Activated T-helper 17 cell treated with anti-CD3 and anti-CD28 coated beads, Interleukin-2, amount 50 U/mL, for 72 hours (primary cell): ENCODE measurements around the gene ERC2. TPM values are rescaled to one million over a fixed set of nuclear protein-coding genes. Genes with fewer than 3 reads are reported as not detected.

Source experiments
- ATAC-seq: fragments of 150-1000 bp; cut with Tn5 transposase; replicated peaks from 2 replicates; pipeline ENCODE4 v1.10.0; 2021; ENCODE audit warnings: mild to moderate bottlenecking, moderate library complexity
- H3K27ac Mint-ChIP-seq: one replicate; pipeline ENCODE4 v1.8.0; 2022; ENCODE audit warnings: mixed read lengths
- H3K27me3 Mint-ChIP-seq: one replicate; pipeline ENCODE4 v1.8.0; 2022; ENCODE audit warnings: mixed read lengths
- H3K36me3 Mint-ChIP-seq: one replicate; pipeline ENCODE4 v1.8.0; 2022; ENCODE audit warnings: low read depth, mild to moderate bottlenecking, mixed read lengths
- H3K4me1 Mint-ChIP-seq: one replicate; pipeline ENCODE4 v1.8.0; 2022; ENCODE audit warnings: mixed read lengths
- H3K4me3 Mint-ChIP-seq: one replicate; pipeline ENCODE4 v1.8.0; 2022; ENCODE audit warnings: mild to moderate bottlenecking, mixed read lengths
- H3K9me3 Mint-ChIP-seq: one replicate; pipeline ENCODE4 v1.8.0; 2022; ENCODE audit warnings: mixed read lengths
- total RNA-seq, 2 donors: library from RNA; stranded (reverse); gene quantifications; one replicate each; pipeline ENCODE4 v1.2.3, GENCODE V29; 2022

ERC2 gene
- total RNA-seq, 2 donors from 2014 or later, result not detected

DNA sequence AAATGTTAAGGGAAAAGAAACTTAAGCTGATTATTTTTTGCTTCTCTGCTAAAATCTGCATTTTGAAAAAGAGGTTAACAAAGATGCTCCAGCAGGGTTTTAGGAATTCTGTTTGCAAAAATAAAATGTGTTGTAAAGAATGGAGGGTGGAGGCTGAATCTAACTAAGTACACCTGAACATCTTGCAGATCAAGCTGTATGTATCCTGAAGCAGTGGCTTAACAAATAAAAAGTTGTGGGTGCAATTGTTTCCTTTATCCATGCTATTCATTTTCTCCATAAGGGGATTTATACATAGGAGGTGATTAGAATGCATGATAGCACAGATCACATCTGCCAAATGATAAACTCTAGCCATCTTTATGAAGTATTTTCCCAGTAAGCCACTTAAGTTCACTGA lies 466.3 kb downstream of the ERC2 start:
- no peaks in the 10 kb centered on the region for H3K4me1 Mint-ChIP-seq
- H3K4me3 Mint-ChIP-seq, result no peak overlapping the region
- no peaks in the 10 kb centered on the region for H3K36me3 Mint-ChIP-seq
- no peaks in the 10 kb centered on the region for H3K27me3 Mint-ChIP-seq
- H3K27ac Mint-ChIP-seq, result no peak overlapping the region
- H3K9me3 Mint-ChIP-seq, result no peaks in the 10 kb centered on the region
- no peak for ATAC-seq

DNA sequence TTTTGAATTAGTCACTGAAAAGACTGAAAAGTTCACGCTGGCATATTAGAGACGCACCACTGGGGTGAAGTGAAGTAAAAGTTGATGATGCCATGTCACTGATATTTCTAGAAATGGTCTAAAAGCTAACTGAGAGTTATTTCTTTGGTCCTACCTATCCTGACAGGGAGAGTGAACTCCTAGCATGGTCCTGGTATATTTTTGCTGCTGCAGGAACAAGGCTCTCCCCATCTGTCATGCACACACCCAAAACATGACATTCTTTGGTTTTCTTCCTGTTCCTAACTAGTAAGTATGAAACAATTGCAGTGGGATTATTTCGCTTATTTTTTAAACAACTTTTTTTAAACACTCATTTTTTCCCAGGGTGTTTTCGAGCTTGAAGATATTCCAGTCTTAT lies 466.7 kb downstream of the ERC2 start:
- Mint-ChIP-seq H3K27me3 (no peaks in the 10 kb centered on the region), H3K4me3 (no peak overlapping the region), H3K4me1 (no peaks in the 10 kb centered on the region), H3K27ac (no peak overlapping the region), H3K36me3 (no peaks in the 10 kb centered on the region), H3K9me3 (no peaks in the 10 kb centered on the region)
- ATAC-seq, result no peak

- H3K36me3 Mint-ChIP-seq, result no peaks in the 10 kb centered on the region
- no peak overlapping the region for H3K27ac Mint-ChIP-seq
- H3K4me1 Mint-ChIP-seq, result no peaks in the 10 kb centered on the region
- no peak for ATAC-seq
- H3K9me3 Mint-ChIP-seq, result no peaks in the 10 kb centered on the region
- no peak overlapping the region for H3K4me3 Mint-ChIP-seq
- H3K27me3 Mint-ChIP-seq, result no peaks in the 10 kb centered on the region
These were observed 478.9 kb downstream of the ERC2 start for GRCh38 chr3:55989366-55989765.

- no peaks in the 10 kb centered on the region for H3K9me3 Mint-ChIP-seq
- H3K27me3 Mint-ChIP-seq, result no peaks in the 10 kb centered on the region
- H3K4me1 Mint-ChIP-seq, result no peaks in the 10 kb centered on the region
- no peak for ATAC-seq
- H3K27ac Mint-ChIP-seq, result no peak overlapping the region
- H3K4me3 Mint-ChIP-seq, result no peak overlapping the region
- H3K36me3 Mint-ChIP-seq, result no peaks in the 10 kb centered on the region
These were observed 479.4 kb downstream of the ERC2 start for GRCh38 chr3:55988905-55989304.

DNA sequence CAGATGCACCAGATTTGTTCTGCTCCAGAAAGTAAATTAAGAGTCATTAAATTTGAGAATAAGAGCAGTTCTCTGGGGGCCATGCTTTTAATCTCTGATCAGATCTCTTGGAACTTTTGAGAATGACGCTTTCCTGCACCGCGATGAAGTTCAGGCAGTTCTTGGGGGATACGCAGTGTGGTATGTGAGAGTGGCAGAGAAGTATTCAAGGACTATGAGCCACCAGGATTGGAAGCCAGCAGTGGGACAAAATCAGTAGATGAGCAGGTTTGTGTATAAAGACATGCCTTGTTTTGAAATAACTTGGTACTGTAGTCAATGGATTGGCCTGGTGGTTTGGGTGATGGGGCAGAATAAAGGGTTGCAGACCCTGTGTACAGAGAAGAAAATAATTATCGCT lies 483.6 kb downstream of the ERC2 start:
- ATAC-seq, result no peak
- Mint-ChIP-seq H3K36me3 (no peaks in the 10 kb centered on the region), H3K9me3 (peaks cover 3% of the 10 kb centered on the region), H3K4me3 (no peak overlapping the region), H3K27ac (no peak overlapping the region), H3K27me3 (no peaks in the 10 kb centered on the region), H3K4me1 (no peaks in the 10 kb centered on the region)

GRCh38 chr3:55978953-55979352 lies 489.3 kb downstream of the ERC2 start:
- H3K27ac Mint-ChIP-seq, result no peak overlapping the region
- H3K4me3 Mint-ChIP-seq, result no peak overlapping the region
- no peaks in the 10 kb centered on the region for H3K4me1 Mint-ChIP-seq
- H3K9me3 Mint-ChIP-seq, result peaks cover 8% of the 10 kb centered on the region
- no peaks in the 10 kb centered on the region for H3K36me3 Mint-ChIP-seq
- H3K27me3 Mint-ChIP-seq, result no peaks in the 10 kb centered on the region
- no peak for ATAC-seq

- ATAC-seq, result no peak
- H3K27me3 Mint-ChIP-seq, result no peaks in the 10 kb centered on the region
- H3K36me3 Mint-ChIP-seq, result no peaks in the 10 kb centered on the region
- H3K4me3 Mint-ChIP-seq, result no peak overlapping the region
- H3K4me1 Mint-ChIP-seq, result no peaks in the 10 kb centered on the region
- peaks cover 9% of the 10 kb centered on the region for H3K9me3 Mint-ChIP-seq
- H3K27ac Mint-ChIP-seq, result no peak overlapping the region
These were observed 493.7 kb downstream of the ERC2 start for GRCh38 chr3:55974421-55975165.

GRCh38 chr3:55969634-55970033 lies 498.6 kb downstream of the ERC2 start:
- Mint-ChIP-seq H3K36me3 (no peaks in the 10 kb centered on the region), H3K27me3 (no peaks in the 10 kb centered on the region), H3K4me1 (no peaks in the 10 kb centered on the region), H3K4me3 (no peak overlapping the region), H3K27ac (no peak overlapping the region), H3K9me3 (peaks cover 8% of the 10 kb centered on the region)
- ATAC-seq, result no peak

GRCh38 chr3:55968331-55968730 lies 499.9 kb downstream of the ERC2 start:
- Mint-ChIP-seq H3K27ac (no peak overlapping the region), H3K4me3 (no peak overlapping the region), H3K9me3 (peaks cover 8% of the 10 kb centered on the region), H3K27me3 (no peaks in the 10 kb centered on the region), H3K4me1 (no peaks in the 10 kb centered on the region), H3K36me3 (no peaks in the 10 kb centered on the region)
- ATAC-seq, result no peak

- ATAC-seq, result no peak
- H3K4me1 Mint-ChIP-seq, result no peaks in the 10 kb centered on the region
- H3K4me3 Mint-ChIP-seq, result no peak overlapping the region
- peaks cover 3% of the 10 kb centered on the region for H3K9me3 Mint-ChIP-seq
- H3K27ac Mint-ChIP-seq, result no peak overlapping the region
- H3K36me3 Mint-ChIP-seq, result no peaks in the 10 kb centered on the region
- no peaks in the 10 kb centered on the region for H3K27me3 Mint-ChIP-seq
These were observed 501.7 kb downstream of the ERC2 start for GRCh38 chr3:55966566-55966965.

DNA sequence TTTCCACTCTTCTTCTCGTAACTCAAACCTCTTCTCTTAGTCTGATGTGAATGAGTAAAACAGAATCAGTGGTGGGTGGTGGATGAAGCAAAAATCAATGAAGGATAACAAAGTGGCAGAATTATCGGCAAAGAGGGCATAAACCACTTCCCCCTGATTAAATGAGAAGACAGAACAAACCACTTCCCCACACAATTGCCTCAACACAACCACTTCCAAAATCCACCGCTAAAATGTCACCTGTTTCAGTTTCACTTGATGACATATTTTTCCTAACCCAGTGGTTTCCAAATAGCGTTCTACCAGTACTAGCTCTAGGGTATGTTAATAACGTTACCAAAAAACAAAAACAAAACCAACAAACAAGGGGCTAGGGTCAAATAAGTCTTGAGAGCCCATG lies 502.5 kb downstream of the ERC2 start:
- H3K27me3 Mint-ChIP-seq, result no peaks in the 10 kb centered on the region
- no peak overlapping the region for H3K27ac Mint-ChIP-seq
- H3K4me1 Mint-ChIP-seq, result no peaks in the 10 kb centered on the region
- H3K9me3 Mint-ChIP-seq, result peaks cover 3% of the 10 kb centered on the region
- H3K4me3 Mint-ChIP-seq, result no peak overlapping the region
- no peaks in the 10 kb centered on the region for H3K36me3 Mint-ChIP-seq
- peak; percentile 52 for ATAC-seq

DNA sequence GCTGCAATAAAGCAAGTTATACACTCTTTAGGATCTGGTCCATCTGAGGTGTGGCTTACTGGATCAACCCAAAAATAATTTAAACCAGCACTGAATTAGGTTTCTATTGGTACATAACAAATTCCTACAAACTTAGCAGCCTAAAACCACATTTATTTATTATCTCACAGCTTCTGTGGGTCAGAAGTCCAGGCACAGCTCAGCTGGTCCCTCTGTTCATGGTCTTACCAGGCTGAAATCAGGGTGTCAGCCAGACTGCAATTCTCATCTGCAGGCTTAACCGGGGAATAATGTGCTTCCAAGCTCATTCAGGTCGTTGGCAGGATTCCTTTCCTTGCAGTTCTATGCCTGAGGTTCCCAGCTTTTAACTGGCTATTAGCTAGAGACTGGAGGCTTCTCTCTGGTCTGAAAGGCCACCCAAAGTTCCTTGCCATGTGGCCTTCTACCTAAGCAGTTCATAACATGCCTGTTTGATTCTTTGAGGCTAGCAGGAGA lies 503.7 kb downstream of the ERC2 start:
- H3K9me3 Mint-ChIP-seq, result peaks cover 8% of the 10 kb centered on the region
- no peaks in the 10 kb centered on the region for H3K36me3 Mint-ChIP-seq
- no peaks in the 10 kb centered on the region for H3K27me3 Mint-ChIP-seq
- H3K4me3 Mint-ChIP-seq, result no peak overlapping the region
- H3K4me1 Mint-ChIP-seq, result no peaks in the 10 kb centered on the region
- no peak for ATAC-seq
- H3K27ac Mint-ChIP-seq, result no peak overlapping the region

GRCh38 chr3:55963601-55964000 lies 504.7 kb downstream of the ERC2 start:
- ATAC-seq, result no peak
- H3K4me1 Mint-ChIP-seq, result no peaks in the 10 kb centered on the region
- H3K36me3 Mint-ChIP-seq, result no peaks in the 10 kb centered on the region
- H3K4me3 Mint-ChIP-seq, result no peak overlapping the region
- peaks cover 8% of the 10 kb centered on the region for H3K9me3 Mint-ChIP-seq
- no peak overlapping the region for H3K27ac Mint-ChIP-seq
- no peaks in the 10 kb centered on the region for H3K27me3 Mint-ChIP-seq

GRCh38 chr3:55959471-55960080 lies 508.7 kb downstream of the ERC2 start:
- Mint-ChIP-seq H3K4me3 (no peak overlapping the region), H3K4me1 (no peaks in the 10 kb centered on the region), H3K27ac (no peak overlapping the region)

DNA sequence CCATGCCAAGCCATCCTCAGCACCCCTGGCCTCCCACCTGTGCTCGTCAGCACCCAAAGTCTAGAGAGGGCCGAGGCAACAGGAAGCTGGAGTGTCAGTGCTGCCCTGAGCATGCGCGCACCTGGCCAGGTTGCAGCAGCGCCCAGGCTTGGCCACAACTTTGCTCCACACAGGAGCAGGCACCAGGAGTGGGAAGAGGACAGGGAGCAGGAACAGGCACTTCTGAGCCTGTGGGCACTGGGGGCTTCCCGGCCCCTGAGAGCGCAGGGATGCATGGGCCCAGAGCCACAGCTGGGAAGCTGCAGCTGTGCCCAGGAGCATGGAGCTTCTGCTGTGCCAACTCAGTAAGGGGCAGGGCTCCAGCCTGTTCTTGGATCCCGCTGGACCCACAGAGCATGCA lies 509.7 kb downstream of the ERC2 start:
- Mint-ChIP-seq H3K27me3 (no peaks in the 10 kb centered on the region), H3K9me3 (peaks cover 5% of the 10 kb centered on the region), H3K27ac (no peak overlapping the region), H3K4me1 (no peaks in the 10 kb centered on the region), H3K36me3 (no peaks in the 10 kb centered on the region), H3K4me3 (no peak overlapping the region)
- no peak for ATAC-seq

More at GRCh38 chr3:55959471-55960080, 508.7 kb downstream of the ERC2 start:
- no peaks in the 10 kb centered on the region for H3K27me3 Mint-ChIP-seq
- no peak for ATAC-seq
- peaks cover 5% of the 10 kb centered on the region for H3K9me3 Mint-ChIP-seq
- H3K36me3 Mint-ChIP-seq, result no peaks in the 10 kb centered on the region
